HepG2 (cell line): Measurements from ENCODE around the gene MYL6. TPM values are rescaled to one million over a fixed set of nuclear protein-coding genes. Genes with fewer than 3 reads are reported as not detected.
A peak's percentile ranks its signal among the peaks of the same experiment; 100 is the strongest.

Source experiments
- ESRRA ChIP-seq: sonication (generic); formaldehyde crosslinking; IDR thresholded peaks from 2 replicates; pipeline ENCODE4 v1.5.1; 2020; ENCODE audit warnings: mild to moderate bottlenecking, low read depth, missing genetic modification reagents
- GATAD1 ChIP-seq: IDR thresholded peaks from 2 replicates; pipeline ENCODE4 v1.6.1; 2016; ENCODE audit warnings: missing genetic modification reagents, missing compliant biosample characterization
- GMEB2 ChIP-seq: IDR thresholded peaks from 2 replicates; pipeline ENCODE4 v1.6.1; 2016; ENCODE audit warnings: missing biosample characterization, missing genetic modification reagents, low read depth
- HCFC1 ChIP-seq: fragments of 150-350 bp; IDR thresholded peaks from 2 replicates; pipeline ENCODE4 v1.6.1; 2014; ENCODE audit warnings: low read depth, low read length
- PRDM10 ChIP-seq: sonication (generic); formaldehyde crosslinking; IDR thresholded peaks from 2 replicates; pipeline ENCODE4 v1.4.0; 2020; ENCODE audit warnings: low read depth, missing genetic modification reagents
- SOX13 ChIP-seq, 3 experiments: fragments of 450-650 bp in 1 of 3; sonication (generic) in 1 of 3; formaldehyde crosslinking in 1 of 3; IDR thresholded peaks in 2 of 3; conservative IDR thresholded peaks in 1 of 3; 2 replicates each; pipeline versions ENCODE4 v1.5.0 to v1.6.1; 2016 to 2020; ENCODE audit warnings: antibody characterized with exemption in 1 of 3, mild to moderate bottlenecking in 1 of 3, missing compliant biosample characterization in 1 of 3, missing genetic modification reagents in 1 of 3, moderate library complexity in 1 of 3
- SSRP1 ChIP-seq: IDR thresholded peaks from 2 replicates; pipeline ENCODE4 v1.6.1; 2016; ENCODE audit warnings: control low read depth
- THRA ChIP-seq: sonication (generic); formaldehyde crosslinking; IDR thresholded peaks from 2 replicates; pipeline ENCODE4 v1.4.0; 2020; ENCODE audit warnings: missing genetic modification reagents, borderline replicate concordance
- ZBTB25 ChIP-seq: IDR thresholded peaks from 2 replicates; pipeline ENCODE4 v1.6.1; 2018; ENCODE audit warnings: missing genetic modification reagents
- ZFX ChIP-seq: sonication (generic); formaldehyde crosslinking; IDR thresholded peaks from 2 replicates; pipeline ENCODE4 v1.4.0; 2020; ENCODE audit warnings: mild to moderate bottlenecking, low read depth, missing genetic modification reagents, moderate library complexity
- ZNF124 ChIP-seq: sonication (generic); formaldehyde crosslinking; IDR thresholded peaks from 2 replicates; pipeline ENCODE4 v1.4.0; 2020; ENCODE audit warnings: missing genetic modification reagents
- ZNF18 ChIP-seq: sonication (generic); formaldehyde crosslinking; IDR thresholded peaks from 2 replicates; pipeline ENCODE4 v1.8.0; 2022; ENCODE audit warnings: mild to moderate bottlenecking, missing genetic modification reagents; ENCODE audit not compliant: insufficient replicate concordance
- ZNF350 ChIP-seq: sonication (generic); formaldehyde crosslinking; IDR thresholded peaks from 2 replicates; pipeline ENCODE4 v1.4.0; 2020; ENCODE audit warnings: mild to moderate bottlenecking, low read depth, missing genetic modification reagents, borderline replicate concordance
- ZNF362 ChIP-seq: sonication (generic); formaldehyde crosslinking; IDR thresholded peaks from 2 replicates; pipeline ENCODE4 v1.4.0; 2020; ENCODE audit warnings: missing genetic modification reagents, mild to moderate bottlenecking, borderline replicate concordance
- ZNF713 ChIP-seq: sonication (generic); formaldehyde crosslinking; IDR thresholded peaks from 2 replicates; pipeline ENCODE4 v1.4.0; 2020; ENCODE audit warnings: mild to moderate bottlenecking, missing genetic modification reagents
- polyA plus RNA-seq, 8 experiments: library from polyadenylated mRNA; depleted of rRNA in 3 of 8; stranded (reverse) in 7 of 8; unstranded in 1 of 8; fragments of >200 nt; fragmentation: Illumina TruSeq in 4 of 8; extraction: Trizol in 4 of 8; gene quantifications; 2 replicates each; pipeline versions ENCODE4 v1.2.1 to v1.2.3, GENCODE V29; 2011 to 2016; ENCODE audit warnings: low read depth in 4 of 8, missing spikeins in 1 of 8, mixed read lengths in 1 of 8; ENCODE audit not compliant: insufficient read depth in 1 of 8
- total RNA-seq, 5 experiments: library from RNA; depleted of rRNA; stranded (reverse); fragments of >200 nt; fragmentation: Illumina TruSeq; extraction: Trizol; gene quantifications; 2 replicates each; pipeline ENCODE4 v1.2.3, GENCODE V29; 2016; ENCODE audit warnings: low read depth in 1 of 5

MYL6 gene
- total and polyA plus RNA-seq, 2 of the 13 experiments (the other 11 are each of a cell fraction or from before 2014, with no cell fraction given) = 1,127 to 1,192 TPM

GRCh38 chr12:56116267-56117081, 41.7 kb upstream of the MYL6 start, which contains the start of gene RPL41 (continued):
- TF ChIP-seq ZNF362 (CRISPR knock-in tag) = peak; percentile 78; the same call in 1 of the 2 replicates
- peak; percentile 53; the same call in 1 of the 2 replicates for TF ChIP-seq THRA (CRISPR knock-in tag)
- peak; percentile 68 for TF ChIP-seq HCFC1
- TF ChIP-seq ZNF713 (CRISPR knock-in tag) = no peak
- TF ChIP-seq SSRP1 (CRISPR knock-in tag) = peak; percentile 88; the same call in 1 of the 2 replicates
- TF ChIP-seq ZNF18 (CRISPR knock-in tag) = peak; percentile 70
- TF ChIP-seq ZNF350 = peak; percentile 41; the same call in 1 of the 2 replicates
- TF ChIP-seq PRDM10 (CRISPR knock-in tag) = peak; percentile 57
- TF ChIP-seq GMEB2 (CRISPR knock-in tag) = peak; percentile 44; the same call in 1 of the 2 replicates
- TF ChIP-seq ZBTB25 = peak; percentile 80; the same call in 1 of the 2 replicates
- 0 out of 2 replicates have a peak, but pooled peaks have one; percentile 53 for TF ChIP-seq ESRRA
- 0 out of 2 replicates have a peak, but pooled peaks have one; percentile 21 for TF ChIP-seq SOX13 (IDR thresholded peaks at IDR 0.05)
- TF ChIP-seq SOX13 (CRISPR knock-in tag; conservative IDR thresholded peaks at IDR 0.05 in 1 of 2, IDR thresholded peaks at IDR 0.05 in 1 of 2) = peak in 1 of 2 experiments; percentile 44; a peak in 2 of 4 replicates
- peak; percentile 90; the same call in 1 of the 2 replicates for TF ChIP-seq ZNF124 (CRISPR knock-in tag)
- peak; percentile 62; the same call in 1 of the 2 replicates for TF ChIP-seq GATAD1 (CRISPR knock-in tag)
- TF ChIP-seq ZFX (CRISPR knock-in tag) = peak; percentile 85
